Urinary bladder (tissue), 4 donors: ENCODE results near the gene MYD88. TPM values are rescaled to one million over a fixed set of nuclear protein-coding genes. Genes with fewer than 3 reads are reported as not detected.
"Not testable (repeated sequence)": the region's sequence is repeated elsewhere in the genome, so short reads cannot be mapped to it uniquely, and the experiment has no call there.

ENCODE experiments used
- DNase-seq: peaks from one replicate; pipeline ENCODE4 v3.0.0-alpha.2; 2015; ENCODE audit errors: extremely low spot score
- H3K27ac ChIP-seq: one replicate; pipeline ENCODE4 v1.5.1; 2013; ENCODE audit warnings: low read depth, mild to moderate bottlenecking, moderate library complexity
- H3K36me3 ChIP-seq: one replicate; pipeline ENCODE4 v1.6.1; 2013; ENCODE audit warnings: mild to moderate bottlenecking, moderate library complexity; ENCODE audit not compliant: insufficient read depth
- H3K4me1 ChIP-seq: one replicate; pipeline ENCODE4 v1.6.1; 2013; ENCODE audit warnings: mild to moderate bottlenecking, moderate library complexity; ENCODE audit not compliant: insufficient read depth
- H3K4me3 ChIP-seq: one replicate; pipeline ENCODE4 v1.5.1; 2013; ENCODE audit warnings: low read depth, low read length
- WGBS: extraction: QIAGEN DNeasy Blood & Tissue Kit; methylation state at CpG from one replicate; pipeline ENCODE4 v1.1.7; 2013; 5-methylcytosine and 5-hydroxymethylcytosine counted together
- polyA plus RNA-seq: library from polyadenylated mRNA; stranded (reverse); fragments of 200-250 nt; gene quantifications from one replicate; pipeline ENCODE4 v1.2.3, GENCODE V29; 2013
- total RNA-seq: library from RNA; depleted of rRNA; stranded (reverse); fragments of >200 nt; gene quantifications from one replicate; pipeline ENCODE4 v1.2.3, GENCODE V29; 2014
- donor health status: healthy with polysubstance abuse.
- donor health status: healthy.

MYD88 gene
- total and polyA plus RNA-seq, 2 donors: 8.0 to 36.3 TPM

DNA sequence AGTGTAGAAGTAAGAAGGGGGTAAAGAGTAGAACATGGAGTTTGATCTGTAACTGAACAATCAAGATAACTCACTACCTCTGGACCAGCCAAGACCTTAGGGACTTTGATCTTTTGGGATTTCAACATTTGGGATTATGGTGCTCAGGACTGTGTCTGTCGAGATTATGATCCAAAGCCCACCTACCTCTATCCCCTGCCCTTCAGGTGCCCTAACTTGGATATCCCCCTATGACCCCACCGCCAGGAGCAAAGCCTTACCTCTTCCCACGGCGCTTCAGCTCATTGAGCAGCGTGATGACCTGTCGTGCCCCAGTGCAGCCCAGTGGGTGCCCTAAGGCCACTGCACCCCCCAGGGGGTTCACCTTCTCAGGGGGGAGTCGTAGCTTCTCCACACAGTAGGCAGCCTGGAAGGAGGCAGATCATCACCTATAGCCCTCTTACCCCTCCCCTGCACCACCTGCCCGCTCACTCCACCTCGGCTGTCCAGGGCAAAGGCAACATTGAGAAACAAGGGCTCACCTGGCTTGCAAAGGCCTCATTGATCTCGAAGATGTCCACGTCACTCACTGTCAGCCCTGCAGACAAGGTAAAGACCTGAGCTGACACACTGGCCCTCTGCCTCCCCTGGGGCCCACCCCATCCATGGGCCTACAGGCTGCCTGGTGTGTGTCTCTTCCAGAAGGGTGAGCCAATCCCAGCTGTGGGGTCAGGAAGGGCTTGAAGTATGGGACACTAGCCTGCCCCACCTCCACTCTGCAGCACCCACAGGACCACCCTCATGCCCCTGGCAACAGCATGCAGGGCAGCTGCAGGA is 12.9 kb upstream of the MYD88 start:
- Histone ChIP-seq H3K27ac (no peak overlapping the region), H3K4me3 (no peak overlapping the region), H3K36me3 (peaks cover 16% of the 10 kb centered on the region), H3K4me1 (no peaks in the 10 kb centered on the region)
- DNase-seq: no peak
- 98% methylated on average over 11 of the region's 11 CpGs for WGBS

DNA sequence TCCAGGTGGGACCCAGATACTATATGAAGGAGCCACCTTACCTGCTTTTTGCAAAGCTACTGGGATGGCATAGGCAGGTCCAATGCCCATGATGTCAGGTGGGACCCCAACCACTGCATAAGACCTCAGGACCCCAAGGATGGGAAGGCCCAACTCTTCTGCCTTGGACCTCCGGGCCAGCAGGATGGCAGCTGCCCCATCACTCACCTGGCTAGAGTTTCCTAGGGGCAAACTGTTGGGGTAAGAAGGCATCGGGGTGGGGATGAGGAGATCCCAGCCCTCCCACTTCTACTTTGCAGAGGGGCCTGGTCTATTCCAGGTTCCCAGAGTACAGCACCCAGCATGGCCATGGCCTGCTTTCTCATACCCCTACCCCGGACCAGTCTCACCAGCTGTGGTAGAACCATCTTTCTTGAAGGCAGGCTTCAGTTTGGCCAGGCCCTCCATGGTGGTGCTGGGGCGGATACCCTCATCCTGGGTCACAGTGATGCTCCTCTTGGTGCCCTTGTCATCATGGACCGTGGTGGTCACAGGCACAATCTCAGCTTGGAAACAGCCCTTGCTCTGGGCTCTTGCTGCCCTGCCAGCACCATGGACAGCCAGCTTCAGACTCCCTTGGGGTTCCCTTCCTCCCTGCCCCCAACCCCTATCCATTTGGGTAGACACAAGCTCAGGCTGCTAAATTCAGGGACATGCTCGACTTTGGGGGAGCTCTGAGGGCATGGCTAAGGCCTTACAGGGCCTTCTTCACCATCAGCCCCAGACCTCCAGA is 12.2 kb upstream of the MYD88 start:
- Histone ChIP-seq H3K27ac (no peak overlapping the region), H3K4me1 (no peaks in the 10 kb centered on the region), H3K36me3 (peaks cover 19% of the 10 kb centered on the region), H3K4me3 (no peak overlapping the region)
- 94% methylated on average over 6 of the region's 6 CpGs for WGBS
- DNase-seq: no peak

DNA sequence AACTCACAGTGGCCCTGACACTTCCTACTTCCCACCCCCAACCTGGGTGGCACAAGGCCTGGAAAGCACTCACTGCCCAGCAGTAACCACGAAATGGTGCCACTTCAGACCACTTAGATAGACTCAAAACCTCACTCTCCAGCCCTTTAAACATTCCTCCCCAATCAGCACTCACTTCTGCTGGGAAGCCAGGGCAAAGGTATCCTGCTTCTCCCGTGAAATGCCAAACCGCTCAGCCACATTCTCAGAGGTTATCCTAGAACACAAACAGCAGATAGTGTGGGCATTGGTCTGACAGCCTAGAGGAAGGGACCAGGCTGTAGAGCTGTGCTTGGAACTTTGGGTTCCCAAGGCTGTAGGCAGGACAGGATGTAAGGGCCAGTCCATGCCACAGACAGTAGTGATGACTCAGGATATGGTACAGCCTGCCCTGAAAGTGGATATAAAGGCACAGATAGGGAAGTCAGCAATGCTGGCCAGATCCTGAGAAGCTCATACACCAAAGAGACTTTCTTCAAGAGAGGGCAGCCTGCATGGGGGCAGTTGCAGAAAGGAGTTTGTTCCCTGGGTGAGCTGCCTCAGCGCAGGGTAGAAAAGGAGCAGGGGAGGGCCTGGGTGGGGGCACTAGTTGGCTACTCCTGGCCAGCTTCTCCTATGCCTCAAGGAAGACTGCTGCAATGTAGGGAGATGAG is 10.7 kb upstream of the MYD88 start:
- Histone ChIP-seq H3K4me3 (no peak overlapping the region), H3K27ac (no peak overlapping the region), H3K4me1 (no peaks in the 10 kb centered on the region), H3K36me3 (peaks cover 14% of the 10 kb centered on the region)
- 96% methylated on average over 4 of the region's 4 CpGs for WGBS
- DNase-seq: no peak

DNA sequence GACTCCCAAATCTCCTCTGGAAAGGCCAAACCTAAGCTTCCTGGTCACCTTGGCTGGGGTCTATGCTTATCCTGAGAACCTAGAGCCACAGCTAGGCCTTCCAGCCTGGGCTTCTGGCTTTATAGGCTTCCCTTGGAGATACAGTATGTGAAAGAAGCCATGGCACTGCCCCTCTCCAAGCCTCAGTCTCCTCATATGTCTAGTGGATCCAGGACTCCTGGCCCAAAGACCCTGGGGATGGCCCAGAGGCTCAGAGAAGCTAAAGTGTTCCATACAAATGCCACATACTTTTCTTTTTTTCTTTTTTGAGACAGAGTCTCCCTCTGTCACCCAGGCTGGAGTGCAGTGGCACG is 10.2 kb upstream of the MYD88 start:
- no peaks in the 10 kb centered on the region for H3K4me1 ChIP-seq
- H3K27ac ChIP-seq: no peak overlapping the region
- 89% methylated on average over 1 of the region's 1 CpG for WGBS
- peaks cover 12% of the 10 kb centered on the region for H3K36me3 ChIP-seq
- no peak for DNase-seq
- no peak overlapping the region for H3K4me3 ChIP-seq

DNA sequence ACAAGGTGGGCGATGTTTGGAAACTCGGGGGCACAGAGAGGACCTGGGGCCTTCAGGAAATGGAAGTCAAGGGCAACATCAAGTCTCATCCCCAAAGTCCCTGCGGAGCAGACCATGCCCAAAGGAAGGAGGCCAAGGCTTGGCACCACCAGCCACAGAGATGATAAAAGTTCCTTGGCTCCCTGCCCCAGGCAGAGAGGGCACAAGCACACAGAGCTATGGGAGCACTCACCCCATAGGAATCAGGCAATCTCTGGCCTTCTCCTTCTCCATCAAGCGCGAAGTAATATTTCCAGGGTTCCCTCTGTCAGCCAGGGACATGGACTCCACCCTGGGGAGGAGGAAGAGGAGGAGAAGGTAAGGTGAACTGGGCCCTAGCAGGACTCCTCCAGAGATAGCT is 9.4 kb upstream of the MYD88 start:
- DNase-seq: no peak
- H3K36me3 ChIP-seq: peaks cover 12% of the 10 kb centered on the region
- no peak overlapping the region for H3K4me3 ChIP-seq
- 97% methylated on average over 5 of the region's 5 CpGs for WGBS
- no peak overlapping the region for H3K27ac ChIP-seq
- no peaks in the 10 kb centered on the region for H3K4me1 ChIP-seq

DNA sequence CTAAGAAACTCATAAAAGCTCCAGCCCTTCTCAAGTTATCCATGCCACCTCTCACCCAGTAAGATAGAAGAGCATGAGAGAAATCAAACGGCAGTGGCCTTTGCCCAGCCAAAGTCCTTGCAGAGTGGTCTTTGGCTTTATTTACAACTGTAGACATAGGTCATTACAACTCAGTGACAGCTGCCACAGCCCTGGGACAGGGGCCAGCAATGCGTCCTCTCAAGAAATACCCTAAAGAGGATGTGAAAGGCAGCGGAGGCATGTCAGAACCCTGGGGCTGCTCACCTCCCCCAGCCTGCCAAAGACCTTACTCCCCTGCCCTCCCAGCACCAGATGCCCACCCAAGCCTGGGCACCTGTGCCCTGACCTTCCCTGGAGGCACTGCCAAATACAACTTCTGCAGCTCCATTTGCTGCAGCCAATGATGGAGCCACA is 7.8 kb upstream of the MYD88 start:
- H3K4me1 ChIP-seq: no peaks in the 10 kb centered on the region
- DNase-seq: no peak
- no peak overlapping the region for H3K4me3 ChIP-seq
- 80% methylated on average over 3 of the region's 3 CpGs for WGBS
- H3K36me3 ChIP-seq: peaks cover 7% of the 10 kb centered on the region
- no peak overlapping the region for H3K27ac ChIP-seq

DNA sequence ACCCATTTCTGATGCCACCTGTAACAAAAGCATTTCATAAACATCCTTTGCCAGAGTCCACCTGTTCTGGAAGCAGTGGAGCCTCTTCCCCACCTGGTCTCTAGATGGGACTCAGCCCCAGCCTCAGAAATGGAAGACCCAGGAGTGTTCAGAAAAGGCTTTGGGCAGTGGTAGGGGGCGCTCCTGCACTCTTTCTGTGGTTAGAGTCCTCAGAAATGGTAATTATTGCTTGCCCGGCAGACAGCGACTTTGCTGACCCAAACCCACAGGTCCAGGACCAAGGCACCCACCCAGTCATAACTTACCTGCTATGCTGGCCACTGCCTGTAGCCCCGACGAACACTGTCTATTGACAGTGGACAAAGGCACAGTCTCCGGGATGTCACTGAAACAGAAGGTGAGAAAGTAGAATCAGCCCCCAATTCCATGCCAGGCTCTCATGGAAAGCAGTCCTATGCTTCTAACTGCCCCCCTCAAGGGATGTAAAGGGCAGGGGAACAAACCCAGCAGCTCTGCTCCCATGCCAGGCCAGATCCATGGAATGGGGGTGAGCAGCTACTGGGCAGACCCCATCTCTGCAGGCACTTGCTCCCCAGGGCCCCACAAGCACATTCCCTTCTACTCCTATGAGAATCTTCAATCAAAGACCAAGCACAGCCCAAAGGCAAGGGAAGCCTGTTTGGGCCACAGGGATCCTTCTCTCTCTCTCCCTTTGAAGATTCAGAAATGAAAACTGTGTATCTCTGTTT is 6.7 kb upstream of the MYD88 start:
- Histone ChIP-seq H3K36me3 (peaks cover 7% of the 10 kb centered on the region), H3K4me1 (no peaks in the 10 kb centered on the region), H3K4me3 (no peak overlapping the region), H3K27ac (no peak overlapping the region)
- DNase-seq: no peak
- 61% methylated on average over 6 of the region's 6 CpGs for WGBS

DNA sequence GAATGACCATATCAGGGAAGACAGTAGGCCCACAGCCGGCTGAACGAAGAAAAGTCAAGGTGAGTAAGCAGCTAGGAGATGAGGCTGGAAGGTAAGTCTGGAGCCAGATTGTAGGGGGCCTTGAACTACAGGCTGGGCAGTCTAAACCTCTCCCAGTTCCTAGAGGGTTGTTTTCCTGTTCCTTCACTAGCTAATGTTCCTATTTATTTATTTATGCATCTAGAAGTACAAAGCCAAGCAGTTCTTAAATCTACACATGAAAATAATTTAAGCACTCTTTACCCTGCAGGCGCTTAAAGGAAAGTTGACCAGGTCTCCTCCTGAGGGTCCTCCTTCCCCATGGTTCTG is 5.3 kb upstream of the MYD88 start:
- H3K36me3 ChIP-seq: peaks cover 2% of the 10 kb centered on the region
- no peak overlapping the region for H3K4me3 ChIP-seq
- no peaks in the 10 kb centered on the region for H3K4me1 ChIP-seq
- H3K27ac ChIP-seq: no peak overlapping the region
- DNase-seq: no peak
- WGBS: 92% methylated on average over 3 of the region's 3 CpGs

DNA sequence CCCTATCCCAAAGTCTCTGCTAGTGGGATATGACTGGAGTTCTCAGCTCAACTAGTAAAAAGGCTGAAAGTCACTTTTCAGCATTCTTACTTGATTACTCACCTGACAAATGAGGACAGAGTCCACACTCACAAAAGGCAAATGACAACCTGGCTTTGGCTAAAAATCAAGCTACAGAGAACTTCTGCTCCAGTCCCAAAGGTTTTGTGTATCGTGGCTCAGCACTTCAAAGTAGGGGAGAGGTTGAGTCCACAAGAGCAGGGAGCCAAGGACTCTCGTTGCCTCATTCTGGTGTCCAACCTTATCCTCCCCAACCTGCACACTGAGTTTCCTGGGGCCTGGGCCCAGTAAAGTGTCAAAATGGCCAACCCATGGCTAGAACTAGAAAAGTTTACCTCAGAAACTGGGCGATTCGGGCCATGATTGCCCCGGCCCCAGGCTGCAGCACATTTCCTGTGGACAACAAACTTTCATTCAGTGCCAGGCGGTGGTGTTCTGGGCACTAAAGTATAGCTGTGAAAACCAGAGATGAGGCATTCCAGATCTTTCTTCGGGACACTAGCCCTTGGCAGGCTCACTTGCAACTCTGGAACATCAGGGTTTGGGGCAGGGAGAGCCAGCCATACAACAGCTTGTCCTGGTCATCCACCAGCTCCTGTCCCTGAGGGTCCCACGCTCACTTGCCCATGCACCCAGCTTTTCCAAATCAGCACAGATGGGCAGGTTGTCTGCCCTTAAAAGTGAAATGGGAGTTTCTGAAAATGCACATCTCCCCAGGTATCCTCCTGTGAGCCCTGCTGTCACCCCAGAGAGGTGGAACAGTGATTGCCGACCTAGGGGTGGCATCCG is 4.7 kb upstream of the MYD88 start:
- H3K36me3 ChIP-seq: peaks cover 2% of the 10 kb centered on the region
- no peak for DNase-seq
- 89% methylated on average over 10 of the region's 10 CpGs for WGBS

DNA sequence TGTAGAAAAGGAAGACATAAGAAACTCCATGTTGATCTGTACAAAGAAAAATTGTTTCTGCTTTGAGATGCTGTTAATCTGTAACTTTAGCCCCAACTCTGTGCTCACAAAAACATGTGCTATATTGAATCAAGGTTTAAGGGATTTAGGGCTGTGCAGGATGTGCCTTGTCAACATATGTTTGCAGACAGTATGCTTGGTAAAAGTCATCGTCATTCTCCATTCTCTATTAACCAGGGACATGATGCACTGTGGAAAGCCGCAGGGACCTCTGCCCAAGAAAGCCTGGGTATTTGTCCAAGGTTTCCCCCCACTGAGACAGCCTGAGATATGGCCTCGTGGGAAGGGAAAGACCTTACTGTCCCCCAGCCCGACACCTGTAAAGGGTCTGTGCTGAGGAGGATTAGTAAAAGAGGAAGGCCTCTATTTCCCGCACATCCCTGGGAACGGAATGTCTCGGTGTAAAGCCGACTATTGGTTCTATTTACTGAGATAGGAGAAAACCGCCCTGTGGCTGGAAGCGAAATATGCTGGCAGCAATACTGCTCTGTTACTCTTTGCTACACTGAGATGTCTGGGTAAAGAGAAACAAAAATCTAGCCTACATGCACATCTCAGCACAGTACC is 3.8 kb upstream of the MYD88 start:
- H3K36me3 ChIP-seq, H3K4me3 ChIP-seq, DNase-seq, H3K27ac ChIP-seq, H3K4me1 ChIP-seq: not testable (repeated sequence)
- 81% methylated on average over 10 of the region's 10 CpGs for WGBS

More for the DNA sequence above, 4.7 kb upstream of the MYD88 start:
- Histone ChIP-seq H3K4me3 (no peak overlapping the region), H3K27ac (no peak overlapping the region), H3K4me1 (no peaks in the 10 kb centered on the region)

DNA sequence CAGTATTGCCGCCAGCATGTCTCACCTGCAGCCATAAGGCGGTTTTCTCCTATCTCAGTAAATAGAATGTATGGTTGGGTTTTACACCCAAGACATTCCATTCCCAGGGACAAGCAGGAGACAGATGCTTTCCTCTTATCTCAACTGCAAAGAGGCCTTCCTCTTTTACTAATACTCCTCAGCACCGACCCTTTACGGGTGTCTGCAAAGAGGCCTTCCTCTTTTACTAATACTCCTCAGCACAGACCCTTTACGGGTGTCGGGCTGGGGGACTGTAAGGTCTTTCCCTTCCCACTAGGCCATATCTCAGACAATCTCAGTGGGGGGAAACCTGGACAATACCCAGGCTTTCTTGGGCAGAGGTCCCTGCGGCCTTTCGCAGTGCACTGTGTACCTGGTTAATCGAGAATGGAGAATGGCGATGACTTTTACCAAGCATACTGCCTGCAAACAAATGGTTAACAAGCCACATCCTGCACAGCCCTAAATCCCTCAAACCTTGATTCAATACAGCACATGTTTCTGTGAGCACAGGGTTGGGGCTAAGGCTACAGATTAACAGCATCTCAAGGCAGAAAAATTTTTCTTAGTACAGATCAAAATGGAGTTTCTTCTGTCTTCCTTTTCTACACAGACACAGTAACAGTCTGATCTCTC is 2.7 kb upstream of the MYD88 start:
- not testable (repeated sequence) for H3K4me1 ChIP-seq, H3K36me3 ChIP-seq, H3K27ac ChIP-seq, DNase-seq
- 51% methylated on average over 10 of the region's 10 CpGs for WGBS
- peak overlapping the region; percentile 94 for H3K4me3 ChIP-seq

DNA sequence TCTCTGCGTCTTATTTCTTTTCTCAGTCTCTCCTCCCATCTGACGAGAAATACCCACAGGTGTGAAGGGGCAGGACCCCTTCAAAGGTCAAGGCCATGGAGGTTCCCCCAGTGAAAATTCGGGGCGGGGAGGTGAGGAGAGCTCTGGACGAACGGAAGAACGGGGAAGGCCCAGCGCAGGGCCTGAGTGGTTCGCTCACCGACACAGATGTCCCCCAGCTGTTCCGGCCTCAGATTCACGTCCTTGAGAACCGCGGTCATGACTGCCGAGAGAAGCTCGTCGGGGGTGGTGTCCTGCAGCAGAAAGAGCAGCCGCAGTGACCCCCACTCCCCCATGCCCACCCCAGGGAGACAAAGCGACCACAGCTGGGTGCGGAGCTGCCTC is 2.1 kb upstream of the MYD88 start:
- Histone ChIP-seq H3K4me1 (no peaks in the 10 kb centered on the region), H3K4me3 (peak overlapping the region; percentile 94)
- whole genome bisulfite sequencing: under 1% methylated on average over 20 of the region's 20 CpGs

More for the DNA sequence above, 2.1 kb upstream of the MYD88 start:
- peak overlapping the region; percentile 42 for H3K27ac ChIP-seq
- no peaks in the 10 kb centered on the region for H3K36me3 ChIP-seq
- no peak for DNase-seq
